Erythroblast (primary cell): Measurements from ENCODE around the gene FUT7.
"Not testable (repeated sequence)": the region's sequence is repeated elsewhere in the genome, so short reads cannot be mapped to it uniquely, and the experiment has no call there.

Experiments used
- GATA1 ChIP-seq: IDR thresholded peaks from 2 replicates; pipeline ENCODE4 v1.6.1; 2011; ENCODE audit warnings: low read depth, mild to moderate bottlenecking, control low read depth, low read length, moderate library complexity
- POLR2A ChIP-seq: IDR thresholded peaks from 2 replicates; pipeline ENCODE4 v1.6.1; 2011; ENCODE audit warnings: mild to moderate bottlenecking, low read length

DNA sequence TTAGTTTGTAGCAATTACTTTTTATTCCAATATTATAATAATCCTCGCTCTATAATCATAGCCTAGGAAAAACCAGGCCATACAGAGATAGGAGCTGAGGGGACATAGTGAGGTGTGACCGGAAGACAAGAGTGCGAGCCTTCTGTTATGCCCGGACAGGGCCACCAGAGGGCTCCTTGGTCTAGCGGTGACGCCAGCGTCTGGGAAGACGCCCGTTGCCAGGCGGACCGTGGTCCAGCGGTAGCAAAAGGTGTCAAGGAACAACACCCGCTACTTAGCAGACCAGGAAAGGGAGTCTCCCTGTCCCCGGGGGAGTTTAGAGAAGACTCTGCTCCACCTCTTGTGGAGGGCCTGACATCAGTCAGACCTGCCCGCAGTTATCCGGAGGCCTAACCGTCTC is 27.6 kb downstream of the FUT7 start:
- TF ChIP-seq POLR2A, GATA1: not testable (repeated sequence)
